KMS-11 (cell line): ENCODE results near the gene GLIS1.

ENCODE experiments used
- H2AFZ ChIP-seq: fragments of 200-600 bp; sonication (generic); 2 replicates; pipeline ENCODE4 v1.6.1; 2016; ENCODE audit warnings: antibody characterized with exemption, mixed run types, low read depth
- H3K27ac ChIP-seq: fragments of 200-600 bp; sonication (generic); 2 replicates; pipeline ENCODE4 v1.6.1; 2016; ENCODE audit warnings: mild to moderate bottlenecking, mixed run types
- H3K27me3 ChIP-seq: fragments of 200-600 bp; sonication (generic); 2 replicates; pipeline ENCODE4 v1.6.1; 2017; ENCODE audit warnings: mild to moderate bottlenecking, low read depth, mixed run types, moderate library complexity; ENCODE audit not compliant: insufficient read depth
- H3K36me3 ChIP-seq: fragments of 200-600 bp; sonication (generic); 2 replicates; pipeline ENCODE4 v1.6.1; 2017; ENCODE audit warnings: mild to moderate bottlenecking, mixed run types; ENCODE audit not compliant: insufficient read depth
- H3K4me1 ChIP-seq: fragments of 200-600 bp; sonication (generic); 2 replicates; pipeline ENCODE4 v1.6.1; 2016; ENCODE audit warnings: mild to moderate bottlenecking, low read depth, mixed run types; ENCODE audit not compliant: poor library complexity, severe bottlenecking
- H3K4me2 ChIP-seq: fragments of 200-600 bp; sonication (generic); 2 replicates; pipeline ENCODE4 v1.7.0; 2016; ENCODE audit warnings: mild to moderate bottlenecking, mixed run types
- H3K4me3 ChIP-seq: fragments of 200-600 bp; sonication (generic); IDR thresholded peaks from 2 replicates; pipeline ENCODE4 v1.6.1; 2017; ENCODE audit warnings: low read depth, low read length, mixed read lengths; ENCODE audit not compliant: insufficient read depth
- H3K79me2 ChIP-seq: fragments of 200-600 bp; sonication (generic); 2 replicates; pipeline ENCODE4 v1.6.1; 2016; ENCODE audit warnings: low read depth, mixed run types; ENCODE audit not compliant: insufficient read depth
- H3K9ac ChIP-seq: fragments of 200-600 bp; sonication (generic); 2 replicates; pipeline ENCODE4 v1.6.1; 2016; ENCODE audit warnings: mild to moderate bottlenecking, mixed run types
- H4K20me1 ChIP-seq: fragments of 200-600 bp; sonication (generic); 2 replicates; pipeline ENCODE4 v1.6.1; 2016; ENCODE audit warnings: mild to moderate bottlenecking, mixed run types; ENCODE audit not compliant: insufficient read depth
- TF ChIP-seq, protein P1 (sequence below): fragments of 200-600 bp; sonication (generic); conservative IDR thresholded peaks from 2 replicates; pipeline ENCODE4 v1.6.1; 2017; ENCODE audit warnings: low read depth, mild to moderate bottlenecking, antibody characterized with exemption, low read length, moderate library complexity, mixed read lengths

GLIS1 gene

DNA sequence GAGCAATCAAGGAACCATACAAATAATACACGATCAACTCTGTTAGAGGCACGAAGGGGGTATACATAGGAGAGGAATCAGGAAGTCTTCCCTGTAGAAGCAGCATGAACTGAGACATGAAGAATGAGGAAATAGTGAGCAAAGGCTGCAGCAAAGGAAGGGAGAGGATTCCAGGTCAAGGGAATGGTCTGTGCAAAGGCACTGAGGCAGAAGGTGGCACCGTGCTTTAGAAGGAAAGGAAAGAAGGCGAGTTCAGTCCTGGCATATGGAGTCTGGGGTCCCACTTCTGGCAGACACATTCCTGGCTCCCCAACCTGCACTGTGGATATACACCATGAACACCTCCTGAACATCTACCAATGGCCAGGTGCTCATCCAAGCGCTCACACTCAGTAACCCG is 56.1 kb downstream of the GLIS1 start:
- H4K20me1 ChIP-seq: no peaks in the 10 kb centered on the region
- TF ChIP-seq, protein P1, sequence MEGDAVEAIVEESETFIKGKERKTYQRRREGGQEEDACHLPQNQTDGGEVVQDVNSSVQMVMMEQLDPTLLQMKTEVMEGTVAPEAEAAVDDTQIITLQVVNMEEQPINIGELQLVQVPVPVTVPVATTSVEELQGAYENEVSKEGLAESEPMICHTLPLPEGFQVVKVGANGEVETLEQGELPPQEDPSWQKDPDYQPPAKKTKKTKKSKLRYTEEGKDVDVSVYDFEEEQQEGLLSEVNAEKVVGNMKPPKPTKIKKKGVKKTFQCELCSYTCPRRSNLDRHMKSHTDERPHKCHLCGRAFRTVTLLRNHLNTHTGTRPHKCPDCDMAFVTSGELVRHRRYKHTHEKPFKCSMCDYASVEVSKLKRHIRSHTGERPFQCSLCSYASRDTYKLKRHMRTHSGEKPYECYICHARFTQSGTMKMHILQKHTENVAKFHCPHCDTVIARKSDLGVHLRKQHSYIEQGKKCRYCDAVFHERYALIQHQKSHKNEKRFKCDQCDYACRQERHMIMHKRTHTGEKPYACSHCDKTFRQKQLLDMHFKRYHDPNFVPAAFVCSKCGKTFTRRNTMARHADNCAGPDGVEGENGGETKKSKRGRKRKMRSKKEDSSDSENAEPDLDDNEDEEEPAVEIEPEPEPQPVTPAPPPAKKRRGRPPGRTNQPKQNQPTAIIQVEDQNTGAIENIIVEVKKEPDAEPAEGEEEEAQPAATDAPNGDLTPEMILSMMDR: no peak
- H3K27me3 ChIP-seq: no peaks in the 10 kb centered on the region
- no peaks in the 10 kb centered on the region for H3K36me3 ChIP-seq
- H3K9ac ChIP-seq: no peak overlapping the region
- H3K79me2 ChIP-seq: no peaks in the 10 kb centered on the region
- no peak overlapping the region for H3K4me3 ChIP-seq
- H3K4me1 ChIP-seq: peaks cover 45% of the 10 kb centered on the region
- no peak overlapping the region for H3K27ac ChIP-seq
- no peak overlapping the region for H3K4me2 ChIP-seq
- no peak overlapping the region for H2AFZ ChIP-seq

- TF ChIP-seq, protein P1: peak; percentile 70
- Histone ChIP-seq H3K4me1 (peaks cover 48% of the 10 kb centered on the region), H3K9ac (no peak overlapping the region), H3K4me2 (peak overlapping the region; percentile 31; the same call in 1 of the 2 replicates), H2AFZ (no peak overlapping the region), H3K36me3 (no peaks in the 10 kb centered on the region), H4K20me1 (no peaks in the 10 kb centered on the region), H3K79me2 (no peaks in the 10 kb centered on the region), H3K27me3 (no peaks in the 10 kb centered on the region), H3K27ac (no peak overlapping the region), H3K4me3 (no peak overlapping the region)
Measured at GRCh38 chr1:53681977-53682685, 56.8 kb downstream of the GLIS1 start.

DNA sequence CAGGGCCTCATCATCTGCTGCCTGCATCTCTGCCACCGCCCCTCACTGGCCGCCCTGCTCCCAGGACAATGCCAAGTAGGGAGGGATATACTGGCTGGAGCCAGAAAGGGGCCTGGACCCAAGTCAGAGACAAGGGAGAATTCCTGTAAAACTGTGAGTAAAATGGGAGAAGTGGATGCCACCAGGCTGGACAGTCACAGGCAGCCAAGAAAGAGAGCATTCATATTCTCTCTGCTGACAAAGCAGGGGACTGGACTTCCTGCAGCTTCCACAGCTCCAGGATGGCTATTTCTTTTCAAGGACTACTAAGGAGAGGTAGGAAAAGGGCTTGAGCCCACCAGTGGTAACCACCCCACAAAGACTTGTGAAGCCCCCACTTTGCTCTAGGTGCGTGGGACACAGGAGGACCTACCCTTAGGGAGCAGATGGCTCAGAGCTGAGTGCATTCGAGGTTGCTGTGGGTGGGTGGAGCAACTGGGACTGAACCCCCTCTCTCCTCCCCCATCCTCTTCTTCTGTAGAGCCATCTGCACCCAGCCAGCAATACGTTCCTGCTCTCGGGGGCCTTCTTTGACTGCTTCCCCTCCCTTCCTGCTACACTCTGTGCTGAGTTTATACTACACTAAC is 57.5 kb downstream of the GLIS1 start:
- Histone ChIP-seq H3K4me1 (peaks cover 48% of the 10 kb centered on the region), H3K4me2 (peak overlapping the region; percentile 31; the same call in 1 of the 2 replicates), H3K36me3 (no peaks in the 10 kb centered on the region), H3K27ac (no peak overlapping the region; the same call in 1 of the 2 replicates), H3K27me3 (no peaks in the 10 kb centered on the region), H3K9ac (no peak overlapping the region), H3K4me3 (no peak overlapping the region), H3K79me2 (no peaks in the 10 kb centered on the region), H2AFZ (no peak overlapping the region), H4K20me1 (no peaks in the 10 kb centered on the region)
- TF ChIP-seq, protein P1: no peak

DNA sequence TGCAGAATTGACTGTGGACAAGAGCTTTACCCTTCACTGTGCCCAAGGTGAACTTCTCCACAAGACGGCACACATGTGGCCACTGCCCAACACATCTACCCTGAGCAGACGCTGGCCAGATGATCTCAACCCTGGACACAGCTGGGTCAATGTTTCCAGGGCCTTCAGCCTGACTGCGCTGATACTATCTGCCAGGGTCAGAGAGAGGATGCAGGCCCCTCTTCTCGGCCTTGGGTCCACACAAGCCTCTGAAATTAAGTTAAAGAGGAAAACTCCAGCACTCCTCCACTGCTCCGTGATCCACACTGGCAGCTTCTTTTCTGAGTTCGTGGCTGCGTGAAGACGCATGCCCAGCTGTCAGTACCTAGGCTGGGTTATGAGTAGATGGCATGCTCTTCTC is 58.1 kb downstream of the GLIS1 start:
- TF ChIP-seq, protein P1: no peak
- Histone ChIP-seq H3K27me3 (no peaks in the 10 kb centered on the region), H3K9ac (no peak overlapping the region)

More for the DNA sequence above, 58.1 kb downstream of the GLIS1 start:
- H3K27ac ChIP-seq: no peak overlapping the region; the same call in 1 of the 2 replicates
- H4K20me1 ChIP-seq: no peaks in the 10 kb centered on the region
- no peaks in the 10 kb centered on the region for H3K79me2 ChIP-seq
- H2AFZ ChIP-seq: no peak overlapping the region
- H3K36me3 ChIP-seq: no peaks in the 10 kb centered on the region
- no peak overlapping the region; the same call in 1 of the 2 replicates for H3K4me2 ChIP-seq
- no peak overlapping the region for H3K4me3 ChIP-seq
- peaks cover 48% of the 10 kb centered on the region for H3K4me1 ChIP-seq
